ENCODE results near the gene TSLP.

Gene TSLP

DNA sequence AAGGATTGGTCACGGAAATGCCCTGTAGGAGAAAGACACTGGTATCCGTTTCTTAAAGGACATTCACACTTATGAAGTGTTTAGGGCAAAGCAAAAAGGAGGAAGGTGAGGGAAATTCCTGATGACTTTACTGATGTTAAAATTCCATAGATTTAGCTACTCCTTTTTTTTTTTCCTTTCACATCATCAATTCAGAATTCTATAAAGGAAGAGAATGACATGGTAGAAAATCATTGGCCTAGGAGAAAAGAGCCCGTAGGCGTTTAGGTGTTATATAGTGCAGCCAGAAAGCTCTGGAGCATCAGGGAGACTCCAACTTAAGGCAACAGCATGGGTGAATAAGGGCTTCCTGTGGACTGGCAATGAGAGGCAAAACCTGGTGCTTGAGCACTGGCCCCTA is at the start of gene TSLP:
TSS of gene TSLP (plus strand) at position 301 of the 400 bp plus-strand sequence. CDS start 178 bp downstream, outside the sequence.
- DNase-seq (ENCODE audit: low read depth in 2 of 2) = no peak

DNA sequence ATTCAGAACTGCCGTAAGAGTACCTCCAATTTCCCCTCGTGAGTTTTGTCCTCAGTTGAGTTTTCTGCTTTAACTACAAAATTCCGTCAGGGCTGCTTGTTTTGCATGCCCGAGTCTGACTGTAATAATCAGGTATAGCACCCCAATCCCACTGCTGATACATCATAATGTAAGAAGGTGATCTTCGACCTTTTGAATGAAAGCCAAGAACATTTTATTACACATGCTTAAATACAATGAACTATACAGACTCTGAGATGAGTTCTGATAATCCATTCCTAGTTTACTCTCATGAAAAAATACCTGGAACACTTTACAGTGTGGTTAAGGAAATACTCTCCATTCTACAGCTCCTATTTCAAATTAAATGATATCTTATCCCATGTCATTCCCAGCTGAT is 49.2 kb upstream of the TSLP start:
- no peak for DNase-seq (ENCODE audit: low read depth in 2 of 2)

DNA sequence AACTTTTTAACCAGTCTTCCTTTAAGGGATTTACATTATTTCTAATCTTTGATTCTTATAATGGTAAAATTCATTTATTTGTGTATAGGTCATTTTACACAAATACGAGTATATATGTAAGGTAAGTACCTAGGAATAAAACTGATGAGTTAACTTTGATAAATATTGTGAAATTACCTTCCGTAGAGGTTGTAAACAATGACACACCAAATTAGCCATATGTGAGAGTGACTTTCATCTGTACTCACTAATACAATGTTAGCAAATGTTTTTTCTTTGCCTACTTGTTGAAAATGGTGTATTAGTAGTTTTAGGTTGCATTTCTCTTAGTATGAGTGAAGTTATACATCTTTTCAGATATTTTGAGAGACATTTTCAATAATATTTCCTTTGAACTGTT is 42.6 kb upstream of the TSLP start:
- no peak for DNase-seq (ENCODE audit: low read depth in 2 of 2)

DNA sequence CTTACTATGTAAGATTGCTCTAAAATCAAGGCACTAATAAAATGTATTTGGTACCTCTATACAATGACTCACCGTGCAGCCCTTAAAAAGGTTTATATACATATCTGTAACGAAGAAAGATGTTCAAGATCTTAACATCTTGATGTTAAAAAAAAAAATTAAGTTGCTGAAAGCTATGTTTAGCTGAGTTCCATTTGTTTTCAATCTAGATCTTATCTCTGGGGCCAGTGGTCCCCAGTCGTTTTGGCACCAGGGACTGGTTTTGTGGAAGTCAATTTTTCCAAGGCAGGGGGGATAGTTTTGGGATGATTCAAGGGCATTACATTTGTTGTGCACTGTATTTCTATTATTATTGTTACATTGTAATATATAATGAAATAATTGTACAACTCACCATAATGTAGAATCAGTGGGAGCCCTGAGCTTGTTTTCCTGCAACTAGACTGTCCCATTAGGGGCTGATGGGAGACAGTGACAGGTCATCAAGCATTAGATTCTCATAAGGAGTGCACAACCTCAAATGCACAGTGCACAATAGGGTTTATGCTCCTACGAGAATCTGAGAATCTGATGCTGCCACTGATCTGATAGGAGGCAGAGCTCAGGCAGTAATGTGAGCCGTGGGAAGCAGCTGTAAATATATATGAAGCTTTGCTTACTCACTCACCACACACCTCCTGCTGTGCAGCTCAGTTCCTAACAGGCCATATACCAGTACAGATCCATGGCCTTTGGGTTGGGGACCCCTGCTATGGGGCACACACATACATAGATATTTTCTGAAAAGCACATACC is 27.6 kb upstream of the TSLP start:
- no peak for DNase-seq (ENCODE audit: low read depth in 2 of 2)

DNA sequence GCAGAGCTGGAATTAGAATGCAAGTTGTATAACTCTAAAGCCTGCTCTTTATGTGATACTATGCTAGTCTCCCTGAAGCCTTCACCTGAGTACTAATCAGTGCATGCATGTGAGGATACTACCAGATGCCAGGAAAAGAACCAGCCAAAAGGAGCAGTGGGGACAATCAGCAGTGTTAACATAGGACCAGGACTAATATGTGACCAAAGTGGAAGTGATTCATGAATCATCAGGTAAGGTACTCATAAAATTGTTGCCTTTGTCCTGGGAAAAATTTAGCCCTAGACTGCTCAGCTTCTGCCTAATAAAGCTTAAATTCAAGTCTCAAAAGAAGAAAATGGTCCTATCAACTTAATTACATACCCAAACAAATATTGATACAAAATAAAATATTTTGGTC is 13.4 kb upstream of the TSLP start:
- DNase-seq (ENCODE audit: low read depth in 2 of 2) = no peak

DNA sequence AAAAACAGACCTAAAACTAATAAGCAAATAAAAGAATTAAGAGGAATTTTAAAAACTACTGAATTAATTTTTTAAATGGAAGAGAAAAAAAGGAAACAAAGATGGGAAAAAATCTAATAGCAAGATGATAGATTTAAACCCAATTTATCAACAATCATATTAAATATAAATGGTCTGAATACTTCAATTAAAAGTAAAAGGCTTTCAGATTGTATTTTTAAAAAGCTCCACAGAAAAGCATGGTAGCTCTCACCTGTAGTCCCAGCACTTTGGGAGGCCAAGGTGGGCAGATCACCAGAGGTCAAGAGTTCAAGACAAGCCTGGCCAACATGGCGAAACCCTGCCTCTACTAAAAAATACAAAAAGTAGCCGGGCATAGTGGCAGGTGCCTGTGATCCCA is 11.3 kb upstream of the TSLP start:
- DNase-seq (ENCODE audit: low read depth in 2 of 2) = no peak

DNA sequence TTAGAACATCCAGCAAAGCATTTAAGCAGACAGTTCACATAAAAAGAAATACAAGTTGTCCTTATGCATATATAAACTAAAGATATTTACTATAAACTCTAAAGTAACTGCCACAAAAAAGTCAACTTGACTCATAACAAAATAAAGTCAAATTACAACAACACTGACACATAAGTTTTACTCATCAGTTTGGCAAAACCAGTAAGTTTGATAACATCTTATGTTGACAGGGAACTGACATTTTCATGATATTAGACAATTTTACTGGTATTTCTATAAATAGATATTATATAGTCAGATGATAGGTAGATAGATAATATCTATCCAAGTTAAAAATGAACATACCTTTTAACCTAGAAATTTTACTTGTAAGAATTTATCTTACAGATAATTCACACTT is 9.9 kb upstream of the TSLP start:
- DNase-seq (ENCODE audit: low read depth in 2 of 2) = no peak

DNA sequence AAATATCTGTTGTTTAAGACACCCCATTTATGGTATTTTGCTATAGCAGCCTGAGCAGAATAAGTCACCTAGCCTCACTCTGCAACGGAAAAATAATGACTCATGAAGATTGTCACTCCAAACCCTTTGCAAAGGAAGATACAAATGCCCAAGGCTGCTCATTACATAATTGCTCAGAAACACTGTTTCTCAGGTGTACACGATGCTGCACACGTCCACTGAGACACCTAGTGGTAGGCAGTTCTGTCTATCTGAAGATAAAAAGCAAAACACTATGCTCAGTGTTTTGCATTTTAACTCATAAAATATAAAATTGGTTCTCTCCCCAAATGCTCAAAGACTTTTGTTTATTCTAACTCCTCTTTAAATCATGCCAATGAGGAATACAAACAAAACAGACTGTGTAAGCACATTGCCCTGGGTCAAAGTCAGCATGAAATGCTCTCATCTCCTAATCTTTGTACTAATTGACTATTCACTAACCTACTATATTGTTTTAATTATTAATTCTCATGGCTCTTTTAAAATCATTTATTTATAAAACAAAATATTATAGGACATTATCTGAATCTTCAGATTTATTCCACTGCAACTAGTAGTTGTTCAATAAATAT is 7.7 kb upstream of the TSLP start:
- no peak for DNase-seq (ENCODE audit: low read depth in 2 of 2)

DNA sequence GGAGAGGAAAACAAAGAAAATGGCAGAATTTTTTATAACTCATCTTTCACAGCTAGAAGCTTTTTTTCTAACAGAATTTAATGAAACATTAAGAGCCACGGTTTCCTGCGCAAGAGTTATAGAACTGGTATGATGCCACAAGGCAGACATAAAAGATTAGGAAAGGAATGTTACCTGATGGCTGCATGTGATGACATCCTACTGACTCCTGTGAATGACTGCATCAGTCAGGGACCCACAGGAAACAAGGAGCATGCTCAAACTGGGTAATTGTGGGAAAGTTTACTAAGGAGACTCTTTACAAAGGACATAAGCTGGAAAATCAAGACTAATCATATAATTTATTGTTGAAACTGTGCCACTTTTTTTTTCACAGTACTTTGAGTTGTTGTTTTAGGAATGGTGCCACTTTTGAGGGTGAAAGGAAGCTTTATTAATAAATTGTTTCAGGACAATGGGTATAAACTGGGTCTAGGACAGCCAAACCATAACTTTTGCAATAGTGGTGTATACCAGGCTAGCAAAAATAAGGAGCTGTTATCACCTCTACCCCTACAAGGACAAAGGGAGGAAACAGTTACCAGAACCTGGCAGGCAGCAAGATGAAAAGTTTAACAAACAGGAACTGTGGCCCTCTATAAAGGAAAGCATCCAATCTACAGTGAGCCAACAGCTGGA is 5.1 kb upstream of the TSLP start:
- DNase-seq (ENCODE audit: low read depth in 2 of 2) = no peak

DNA sequence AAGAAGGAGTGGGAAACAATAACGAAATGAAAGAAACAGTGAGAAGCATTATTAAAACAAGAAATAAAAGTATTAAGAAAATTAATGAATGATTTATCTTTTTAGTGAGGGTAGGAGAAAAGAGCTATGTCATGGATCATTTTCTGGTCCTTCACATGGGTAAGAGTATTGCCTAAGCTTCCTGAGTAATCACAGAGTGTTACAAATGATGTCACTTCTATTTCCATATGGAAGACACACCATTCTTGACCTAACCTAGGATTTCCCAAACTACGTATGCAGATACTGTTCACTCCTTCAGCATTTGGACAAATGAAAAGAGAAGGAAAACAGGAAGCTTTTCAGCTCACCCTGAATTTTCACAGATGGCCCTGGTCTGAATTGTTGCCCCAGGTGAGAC is 3.3 kb upstream of the TSLP start:
- no peak for DNase-seq (ENCODE audit: low read depth in 2 of 2)

DNA sequence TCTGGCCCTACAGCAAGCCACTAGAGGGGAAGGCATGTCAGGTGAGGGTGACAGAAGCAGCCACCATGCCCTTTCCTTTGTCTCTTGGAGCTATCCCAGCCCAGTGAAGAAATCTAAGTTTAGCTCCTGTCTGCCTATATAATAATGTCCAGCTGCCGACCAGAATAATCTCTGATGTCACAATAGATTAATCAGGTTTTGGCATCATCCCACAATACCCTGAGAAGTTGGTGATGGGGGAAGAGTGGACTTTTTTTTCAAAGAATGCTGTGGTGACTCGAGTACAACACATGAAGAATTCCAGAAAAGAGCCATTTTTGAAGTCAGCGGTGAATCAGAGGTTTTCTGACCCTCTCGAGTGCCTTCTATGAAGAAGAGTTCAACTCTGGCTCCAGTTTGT is 1.7 kb upstream of the TSLP start:
- DNase-seq (ENCODE audit: low read depth in 2 of 2) = no peak

DNA sequence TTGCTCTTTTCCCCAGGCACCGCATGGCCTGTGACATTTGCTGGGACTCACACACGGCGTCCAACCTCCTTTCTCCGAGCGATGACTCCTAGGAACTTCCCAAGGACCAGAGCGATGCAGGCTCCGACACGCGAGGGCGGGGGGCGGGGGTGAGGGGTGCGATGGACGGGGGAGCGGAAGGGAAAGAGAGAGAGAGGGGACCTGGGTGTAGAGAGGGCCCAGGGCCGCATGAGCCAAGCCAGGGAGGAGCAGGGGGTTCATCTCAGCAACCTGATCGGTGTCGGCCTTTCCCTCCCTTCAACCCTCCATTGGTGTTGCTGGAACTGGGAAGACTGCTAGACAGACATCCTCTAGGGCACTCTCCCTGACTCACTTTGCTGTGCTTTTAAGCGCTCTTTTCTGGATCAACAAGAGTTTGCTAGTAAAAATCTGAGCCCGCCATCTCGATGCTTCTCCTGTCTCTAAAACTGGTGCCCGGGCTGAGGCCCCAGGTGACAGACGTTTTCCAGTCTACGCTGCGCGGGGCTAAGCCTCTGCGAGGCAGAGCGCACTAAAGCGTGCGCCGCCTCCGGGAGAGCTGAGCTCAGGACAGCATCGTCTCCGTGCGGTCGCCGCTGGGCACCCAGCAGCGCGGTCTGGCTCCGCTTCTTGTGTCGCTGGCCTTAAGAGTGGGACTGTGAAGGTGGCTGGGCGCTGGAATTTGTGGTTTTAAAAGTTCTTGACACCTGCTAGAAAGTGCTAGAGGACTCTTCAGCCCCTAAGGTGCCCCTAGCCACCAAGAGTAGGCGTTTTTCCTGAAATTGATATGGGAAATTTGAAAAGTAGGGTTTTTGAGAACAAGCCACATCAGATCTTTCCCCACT is 1.0 kb upstream of the TSLP start:
- DNase-seq (ENCODE audit: low read depth in 2 of 2) = no peak

DNA sequence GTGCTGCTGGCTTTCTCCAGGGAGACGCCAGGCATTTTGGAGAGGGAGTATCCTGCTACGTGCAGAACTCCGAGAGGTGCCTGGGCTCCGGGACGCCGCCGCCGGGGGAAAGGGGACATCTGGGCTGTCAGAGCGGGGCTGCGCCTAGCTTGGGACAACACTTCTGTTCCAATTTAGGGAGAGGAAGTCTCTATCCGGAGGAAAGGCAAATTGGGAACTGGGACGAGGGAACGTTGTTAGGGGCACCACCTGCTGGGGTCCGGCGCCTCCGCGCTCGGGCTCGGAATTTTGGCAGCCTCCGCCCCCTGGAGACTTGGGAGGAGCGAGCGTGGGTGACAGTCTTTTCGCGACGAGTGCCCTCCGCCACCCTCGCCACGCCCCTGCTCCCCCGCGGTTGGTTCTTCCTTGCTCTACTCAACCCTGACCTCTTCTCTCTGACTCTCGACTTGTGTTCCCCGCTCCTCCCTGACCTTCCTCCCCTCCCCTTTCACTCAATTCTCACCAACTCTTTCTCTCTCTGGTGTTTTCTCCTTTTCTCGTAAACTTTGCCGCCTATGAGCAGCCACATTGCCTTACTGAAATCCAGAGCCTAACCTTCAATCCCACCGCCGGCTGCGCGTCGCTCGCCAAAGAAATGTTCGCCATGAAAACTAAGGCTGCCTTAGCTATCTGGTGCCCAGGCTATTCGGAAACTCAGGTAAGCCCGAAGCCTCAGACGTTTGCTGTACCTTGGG is 1.6 kb downstream of the TSLP start:
- peak; percentile 51 to 62 for DNase-seq (ENCODE audit: low read depth in 2 of 2)

DNA sequence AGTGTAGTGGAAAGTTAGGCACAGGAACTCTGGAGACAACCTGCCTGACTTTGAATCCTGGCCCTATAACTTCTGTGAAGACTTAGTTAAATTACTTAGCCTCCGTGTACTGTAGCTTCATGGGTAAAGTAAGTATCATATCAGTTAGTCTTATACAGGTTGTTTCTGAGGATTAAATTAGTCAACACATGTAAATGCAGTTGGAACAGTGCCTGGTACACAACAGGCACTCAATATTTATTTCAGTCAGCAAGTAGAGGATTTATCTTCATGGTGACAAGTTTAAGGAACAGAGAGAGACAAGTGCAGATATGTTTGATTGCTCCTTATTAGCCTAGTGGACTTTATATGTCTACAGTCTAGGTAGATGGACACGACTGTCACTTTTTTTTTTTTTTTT is 2.7 kb downstream of the TSLP start:
- no peak for DNase-seq (ENCODE audit: low read depth in 2 of 2)

DNA sequence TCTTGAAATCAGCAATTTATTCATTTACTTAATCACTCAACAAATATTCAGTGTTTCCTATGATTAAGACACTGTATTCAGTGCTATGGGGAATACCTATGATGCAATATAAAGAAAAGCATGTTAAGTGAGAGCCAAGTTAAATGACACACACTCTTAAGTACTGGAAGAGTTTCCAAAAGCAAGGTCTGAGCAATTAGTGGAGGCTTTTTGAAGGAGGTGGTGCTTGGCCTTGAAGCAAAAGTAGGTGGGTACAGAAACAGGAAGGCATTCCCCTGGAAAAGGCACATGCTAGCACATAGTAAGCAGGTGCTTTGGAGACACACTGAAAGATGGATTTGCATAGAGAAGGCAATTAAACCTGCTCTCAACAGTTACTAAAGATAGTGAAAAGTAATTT is 4.0 kb downstream of the TSLP start:
- no peak for DNase-seq (ENCODE audit: low read depth in 2 of 2)

DNA sequence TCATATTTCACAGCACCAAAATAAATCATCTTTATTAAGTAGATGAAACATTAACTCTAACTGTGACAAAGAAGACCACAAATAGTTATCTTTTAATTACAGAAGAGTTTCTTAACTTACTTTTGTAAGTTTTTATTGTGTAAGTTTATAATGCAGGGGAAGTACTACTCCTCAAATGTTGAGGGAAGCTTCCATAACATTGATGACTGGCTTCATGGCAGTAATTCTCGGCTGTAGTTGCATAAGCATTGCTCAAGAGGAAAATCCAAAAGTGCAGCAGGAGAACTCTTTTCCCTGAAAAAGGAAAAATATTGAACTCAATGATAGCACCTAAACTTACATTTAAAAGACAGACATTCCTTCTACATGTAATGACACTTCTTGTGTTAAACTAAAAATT is 4.6 kb downstream of the TSLP start:
- DNase-seq (ENCODE audit: low read depth in 2 of 2) = no peak

DNA sequence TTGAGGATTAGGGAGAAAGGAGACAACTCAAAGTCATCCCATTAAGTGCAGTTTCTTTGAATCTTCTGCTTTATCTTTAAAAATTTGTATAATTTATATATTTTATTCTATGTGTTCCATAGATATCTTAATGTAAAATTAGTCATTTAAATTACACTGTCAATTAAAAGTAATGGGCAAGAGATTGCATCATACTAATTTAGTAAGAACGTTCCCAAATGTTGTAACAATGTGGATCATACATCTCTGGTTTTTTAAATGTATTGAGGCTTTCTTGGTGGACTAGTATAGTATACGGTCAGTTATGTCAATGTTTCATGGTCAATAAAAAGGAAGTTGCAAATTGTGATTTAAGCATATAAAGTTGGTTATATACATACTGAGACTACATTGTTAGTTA is 6.2 kb downstream of the TSLP start:
- DNase-seq (ENCODE audit: low read depth in 2 of 2) = no peak

DNA sequence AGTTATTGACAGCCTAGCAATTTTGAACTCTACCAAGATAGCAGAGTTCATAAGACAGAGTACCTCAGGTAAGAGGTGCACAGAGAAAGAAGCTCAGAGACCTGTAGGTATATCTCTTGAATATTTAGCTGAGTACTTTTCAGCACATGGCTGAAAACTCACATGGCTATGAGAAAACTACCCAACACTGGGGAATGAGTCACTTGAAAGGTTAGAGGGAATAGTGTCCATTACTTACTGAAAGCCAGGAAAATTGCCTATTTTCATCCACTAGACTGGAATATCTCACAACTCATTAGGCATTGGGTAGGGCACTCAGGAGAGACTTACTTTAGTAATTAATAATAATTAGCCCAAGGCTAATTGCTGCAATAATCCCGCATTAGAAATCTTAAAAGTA is 8.3 kb downstream of the TSLP start:
- no peak for DNase-seq (ENCODE audit: low read depth in 2 of 2)

DNA sequence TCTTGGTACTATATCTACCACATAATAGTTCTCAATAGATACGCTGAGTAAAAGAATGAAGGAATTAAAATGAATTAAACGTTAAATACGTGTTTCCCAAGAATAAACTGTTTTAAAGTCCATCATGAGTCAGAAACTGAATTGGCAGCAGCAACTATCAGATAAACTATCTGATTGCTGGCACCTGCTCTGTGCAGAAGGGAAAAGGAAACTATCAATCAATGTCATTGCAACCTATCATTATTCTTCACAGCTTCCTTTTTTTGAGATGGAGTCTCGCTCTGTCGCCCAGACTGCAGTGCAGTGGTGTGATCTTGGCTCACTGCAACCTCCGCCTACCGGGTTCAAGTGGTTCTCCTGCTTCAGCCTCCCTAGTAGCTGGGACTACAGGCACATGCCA is 11.8 kb downstream of the TSLP start:
- no peak for DNase-seq (ENCODE audit: low read depth in 2 of 2)

DNA sequence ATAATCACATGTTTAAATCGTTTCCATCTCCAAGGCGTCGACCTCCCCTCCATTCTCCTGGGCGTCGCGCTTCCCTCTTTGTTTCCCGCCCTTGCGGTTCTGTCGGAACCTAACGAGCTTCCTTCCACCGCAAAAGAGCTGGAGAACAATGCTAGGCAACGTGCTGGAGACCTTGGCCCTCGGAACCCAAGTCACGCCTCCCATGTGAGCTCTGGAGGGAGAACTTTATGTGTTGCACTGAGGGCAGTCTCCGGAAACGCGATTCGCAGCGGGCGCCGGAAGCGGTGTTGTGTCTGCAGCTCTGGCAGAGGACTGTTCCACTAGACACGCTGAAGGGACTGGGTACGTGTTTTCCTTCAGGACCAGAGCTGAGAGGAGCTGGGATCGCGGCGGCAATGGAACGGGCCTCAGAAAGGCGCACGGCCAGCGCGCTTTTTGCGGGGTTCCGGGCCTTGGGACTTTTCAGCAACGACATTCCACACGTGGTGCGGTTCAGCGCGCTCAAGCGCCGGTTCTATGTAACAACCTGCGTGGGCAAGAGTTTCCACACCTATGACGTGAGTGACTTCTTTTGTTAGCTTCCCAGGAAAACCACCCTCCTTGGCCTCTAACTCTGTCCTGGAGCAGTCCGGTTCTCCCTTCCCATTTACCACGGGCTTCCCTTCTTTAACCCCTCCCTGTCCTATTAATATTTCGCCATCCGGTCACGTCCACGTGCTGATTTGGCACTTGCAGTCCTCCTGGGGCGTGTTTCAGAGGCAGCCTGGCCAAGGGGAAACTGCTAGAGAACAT is 20.7 kb downstream of the TSLP start, which contains the start of gene WDR36:
TSS of gene WDR36 (plus strand) at position 287 of the 792 bp plus-strand sequence. CDS start at position 396, 109 bp downstream.
- DNase-seq (ENCODE audit: low read depth in 2 of 2) = peak; percentile 82 to 84

All from stimulated activated CD8-positive, alpha-beta memory T cell treated with anti-CD3 and anti-CD28 coated beads, Interleukin-7, amount 100 ng/mL, for 4 hours (primary cell).